HEK293T (cell line): ENCODE data around the gene TBC1D8.

Experiments
- BHLHE40 ChIP-seq: fragments of 450-650 bp; IDR thresholded peaks from 2 replicates; pipeline ENCODE4 v1.6.1; 2016; ENCODE audit warnings: mild to moderate bottlenecking, moderate library complexity, borderline replicate concordance
- ELF4 ChIP-seq: fragments of 450-650 bp; IDR thresholded peaks from 2 replicates; pipeline ENCODE4 v1.6.1; 2017; ENCODE audit warnings: antibody characterized with exemption
- FOXA1 ChIP-seq: fragments of 450-650 bp; IDR thresholded peaks from 2 replicates; pipeline ENCODE4 v1.6.1; 2016; ENCODE audit warnings: mild to moderate bottlenecking
- FOXK2 ChIP-seq: fragments of 450-650 bp; IDR thresholded peaks from 2 replicates; pipeline ENCODE4 v1.6.1; 2016; ENCODE audit warnings: mild to moderate bottlenecking
- HDGF ChIP-seq: fragments of 450-650 bp; IDR thresholded peaks from 2 replicates; pipeline ENCODE4 v1.6.1; 2017; ENCODE audit warnings: antibody characterized with exemption, borderline replicate concordance
- L3MBTL2 ChIP-seq: fragments of 450-650 bp; conservative IDR thresholded peaks from 2 replicates; pipeline ENCODE4 v1.6.1; 2016; ENCODE audit warnings: mild to moderate bottlenecking
- SP1 ChIP-seq: fragments of 450-650 bp; IDR thresholded peaks from 2 replicates; pipeline ENCODE4 v1.6.1; 2017
- TARDBP ChIP-seq: fragments of 450-650 bp; IDR thresholded peaks from 2 replicates; pipeline ENCODE4 v1.6.1; 2016

GRCh38 chr2:101032084-101032776 is 119.0 kb downstream of the TBC1D8 start:
- TF ChIP-seq SP1 (no peak), FOXA1 (no peak), L3MBTL2 (no peak), FOXK2 (no peak), ELF4 (no peak), BHLHE40 (no peak), HDGF (no peak), TARDBP (no peak)
